ENCODE measurements around the gene ZBTB16. TPM values are rescaled to one million over a fixed set of nuclear protein-coding genes. Genes with fewer than 3 reads are reported as not detected.
A peak's percentile ranks its signal among the peaks of the same experiment; 100 is the strongest.

The ZBTB16 gene
- total RNA-seq, 1 donor from 2014 or later = 39.4 TPM

- Mint-ChIP-seq H3K27me3 (ENCODE audit: low read depth) (no peaks in the 10 kb centered on the region), H3K9me3 (no peaks in the 10 kb centered on the region), H3K4me3 (no peak overlapping the region), H3K4me1 (peaks cover 42% of the 10 kb centered on the region), H3K27ac (ENCODE audit: unreplicated experiment) (no peak overlapping the region), H3K36me3 (ENCODE audit: low read depth) (peaks cover 1% of the 10 kb centered on the region)
- TF ChIP-seq CTCF (conservative IDR thresholded peaks at IDR 0.05) = no peak
- no peak for DNase-seq (ENCODE audit: low read depth, low spot score)
These were observed 96.6 kb downstream of the ZBTB16 start for GRCh38 chr11:114156131-114156581.

GRCh38 chr11:114156782-114157181, 97.3 kb downstream of the ZBTB16 start:
- H3K27me3 Mint-ChIP-seq (ENCODE audit: low read depth) = no peaks in the 10 kb centered on the region
- no peaks in the 10 kb centered on the region for H3K9me3 Mint-ChIP-seq
- H3K4me3 Mint-ChIP-seq = no peak overlapping the region
- peaks cover 48% of the 10 kb centered on the region for H3K4me1 Mint-ChIP-seq
- H3K27ac Mint-ChIP-seq (ENCODE audit: unreplicated experiment) = no peak overlapping the region
- no peak for TF ChIP-seq CTCF (conservative IDR thresholded peaks at IDR 0.05)
- no peak for DNase-seq (ENCODE audit: low read depth, low spot score)
- H3K36me3 Mint-ChIP-seq (ENCODE audit: low read depth) = peaks cover 2% of the 10 kb centered on the region

- no peak overlapping the region for H3K4me3 Mint-ChIP-seq
- peaks cover 2% of the 10 kb centered on the region for H3K36me3 Mint-ChIP-seq (ENCODE audit: low read depth)
- H3K27ac Mint-ChIP-seq (ENCODE audit: unreplicated experiment) = no peak overlapping the region
- H3K4me1 Mint-ChIP-seq = peaks cover 53% of the 10 kb centered on the region
- no peaks in the 10 kb centered on the region for H3K9me3 Mint-ChIP-seq
- no peak for DNase-seq (ENCODE audit: low read depth, low spot score)
- no peaks in the 10 kb centered on the region for H3K27me3 Mint-ChIP-seq (ENCODE audit: low read depth)
- TF ChIP-seq CTCF (conservative IDR thresholded peaks at IDR 0.05) = no peak
These were observed 98.1 kb downstream of the ZBTB16 start for GRCh38 chr11:114157476-114158050.

GRCh38 chr11:114158421-114158820, 98.9 kb downstream of the ZBTB16 start:
- TF ChIP-seq CTCF (conservative IDR thresholded peaks at IDR 0.05) = no peak
- Mint-ChIP-seq H3K4me1 (peaks cover 61% of the 10 kb centered on the region), H3K4me3 (no peak overlapping the region), H3K27ac (ENCODE audit: unreplicated experiment) (no peak overlapping the region), H3K27me3 (ENCODE audit: low read depth) (no peaks in the 10 kb centered on the region), H3K9me3 (no peaks in the 10 kb centered on the region), H3K36me3 (ENCODE audit: low read depth) (peaks cover 2% of the 10 kb centered on the region)
- DNase-seq (ENCODE audit: low read depth, low spot score) = no peak

- no peak for DNase-seq (ENCODE audit: low read depth, low spot score)
- Mint-ChIP-seq H3K9me3 (no peaks in the 10 kb centered on the region), H3K4me3 (peak overlapping the region; percentile 35), H3K36me3 (ENCODE audit: low read depth) (peaks cover 2% of the 10 kb centered on the region), H3K27me3 (ENCODE audit: low read depth) (no peaks in the 10 kb centered on the region), H3K27ac (ENCODE audit: unreplicated experiment) (no peak overlapping the region), H3K4me1 (peaks cover 65% of the 10 kb centered on the region)
- no peak for TF ChIP-seq CTCF (conservative IDR thresholded peaks at IDR 0.05)
These were observed 99.4 kb downstream of the ZBTB16 start for GRCh38 chr11:114158886-114159285.
